Activated B cell treated with CpG ODN at 0.5 μM for 24 hours (primary cell): Measurements from ENCODE around the gene BRAT1. TPM values are rescaled to one million over a fixed set of nuclear protein-coding genes. Genes with fewer than 3 reads are reported as not detected.

Experiments
- ATAC-seq: fragments of 200-7000 bp; cut with Tn5 transposase; one replicate; pipeline ENCODE4 v1.10.0; 2021; ENCODE audit warnings: low read depth, mild to moderate bottlenecking, moderate library complexity
- CTCF ChIA-PET: fragments of 350-600 bp; sonication (Branson Sonifier 250); formaldehyde crosslinking; loops from one replicate; lab custom pipeline; 2021; ENCODE audit warnings: antibody characterized with exemption; lab: Charles Lee
- POLR2A ChIA-PET: fragments of 350-600 bp; sonication (Branson Sonifier 250); formaldehyde crosslinking; loops from one replicate; lab custom pipeline; 2021; ENCODE audit warnings: antibody characterized with exemption; lab: Charles Lee
- DNase-seq: peaks from one replicate; pipeline ENCODE4 v3.0.0; 2022
- H3K27ac Mint-ChIP-seq: one replicate; pipeline ENCODE4 v1.8.0; 2020; ENCODE audit warnings: mixed read lengths
- H3K27me3 Mint-ChIP-seq: one replicate; pipeline ENCODE4 v1.8.0; 2021; ENCODE audit warnings: mixed read lengths
- H3K36me3 Mint-ChIP-seq: one replicate; pipeline ENCODE4 v1.8.0; 2021; ENCODE audit warnings: low read depth, mixed read lengths
- H3K4me1 Mint-ChIP-seq: one replicate; pipeline ENCODE4 v1.8.0; 2021; ENCODE audit warnings: mixed read lengths
- H3K4me3 Mint-ChIP-seq: one replicate; pipeline ENCODE4 v1.8.0; 2020; ENCODE audit warnings: mild to moderate bottlenecking, mixed read lengths
- H3K9me3 Mint-ChIP-seq: one replicate; pipeline ENCODE4 v1.8.0; 2020; ENCODE audit warnings: mixed read lengths
- intact Hi-C: fragments of 100-400 bp; cut with micrococcal nuclease; formaldehyde crosslinking; loops from one replicate; pipeline ENCODE4 v1.15.1; 2024
- total RNA-seq: library from RNA; stranded (reverse); gene quantifications from 2 replicates; pipeline ENCODE4 v1.2.3, GENCODE V29; 2022
- TF ChIP-seq, protein P1 (sequence below): fragments of 200-600 bp; IDR thresholded peaks from one replicate; pipeline ENCODE4 v1.8.0; 2022; ENCODE audit warnings: antibody characterized with exemption, mild to moderate bottlenecking

The BRAT1 gene
- total RNA-seq, 1 donor from 2014 or later = 31.7 TPM

- no peak overlapping the region for H3K4me3 Mint-ChIP-seq
- POLR2A ChIA-PET = interaction anchor here (0.9 to 1.0 kb wide), 2 partner anchors 14 to 129 kb away, joined by 3 to 4 read pairs; no protein-coding TSS in a partner anchor
- H3K9me3 Mint-ChIP-seq = no peaks in the 10 kb centered on the region
- TF ChIP-seq, protein P1, sequence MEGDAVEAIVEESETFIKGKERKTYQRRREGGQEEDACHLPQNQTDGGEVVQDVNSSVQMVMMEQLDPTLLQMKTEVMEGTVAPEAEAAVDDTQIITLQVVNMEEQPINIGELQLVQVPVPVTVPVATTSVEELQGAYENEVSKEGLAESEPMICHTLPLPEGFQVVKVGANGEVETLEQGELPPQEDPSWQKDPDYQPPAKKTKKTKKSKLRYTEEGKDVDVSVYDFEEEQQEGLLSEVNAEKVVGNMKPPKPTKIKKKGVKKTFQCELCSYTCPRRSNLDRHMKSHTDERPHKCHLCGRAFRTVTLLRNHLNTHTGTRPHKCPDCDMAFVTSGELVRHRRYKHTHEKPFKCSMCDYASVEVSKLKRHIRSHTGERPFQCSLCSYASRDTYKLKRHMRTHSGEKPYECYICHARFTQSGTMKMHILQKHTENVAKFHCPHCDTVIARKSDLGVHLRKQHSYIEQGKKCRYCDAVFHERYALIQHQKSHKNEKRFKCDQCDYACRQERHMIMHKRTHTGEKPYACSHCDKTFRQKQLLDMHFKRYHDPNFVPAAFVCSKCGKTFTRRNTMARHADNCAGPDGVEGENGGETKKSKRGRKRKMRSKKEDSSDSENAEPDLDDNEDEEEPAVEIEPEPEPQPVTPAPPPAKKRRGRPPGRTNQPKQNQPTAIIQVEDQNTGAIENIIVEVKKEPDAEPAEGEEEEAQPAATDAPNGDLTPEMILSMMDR = no peak
- H3K27me3 Mint-ChIP-seq = no peaks in the 10 kb centered on the region
- intact Hi-C loops = no loop called here
- peaks cover 8% of the 10 kb centered on the region for H3K36me3 Mint-ChIP-seq
- H3K27ac Mint-ChIP-seq = no peak overlapping the region
- ATAC-seq (no peak), DNase-seq (no peak)
- H3K4me1 Mint-ChIP-seq = peaks cover 46% of the 10 kb centered on the region
- CTCF ChIA-PET = no interaction called here
Observed at GRCh38 chr7:2516194-2516555, 39.1 kb downstream of the BRAT1 start.

DNA sequence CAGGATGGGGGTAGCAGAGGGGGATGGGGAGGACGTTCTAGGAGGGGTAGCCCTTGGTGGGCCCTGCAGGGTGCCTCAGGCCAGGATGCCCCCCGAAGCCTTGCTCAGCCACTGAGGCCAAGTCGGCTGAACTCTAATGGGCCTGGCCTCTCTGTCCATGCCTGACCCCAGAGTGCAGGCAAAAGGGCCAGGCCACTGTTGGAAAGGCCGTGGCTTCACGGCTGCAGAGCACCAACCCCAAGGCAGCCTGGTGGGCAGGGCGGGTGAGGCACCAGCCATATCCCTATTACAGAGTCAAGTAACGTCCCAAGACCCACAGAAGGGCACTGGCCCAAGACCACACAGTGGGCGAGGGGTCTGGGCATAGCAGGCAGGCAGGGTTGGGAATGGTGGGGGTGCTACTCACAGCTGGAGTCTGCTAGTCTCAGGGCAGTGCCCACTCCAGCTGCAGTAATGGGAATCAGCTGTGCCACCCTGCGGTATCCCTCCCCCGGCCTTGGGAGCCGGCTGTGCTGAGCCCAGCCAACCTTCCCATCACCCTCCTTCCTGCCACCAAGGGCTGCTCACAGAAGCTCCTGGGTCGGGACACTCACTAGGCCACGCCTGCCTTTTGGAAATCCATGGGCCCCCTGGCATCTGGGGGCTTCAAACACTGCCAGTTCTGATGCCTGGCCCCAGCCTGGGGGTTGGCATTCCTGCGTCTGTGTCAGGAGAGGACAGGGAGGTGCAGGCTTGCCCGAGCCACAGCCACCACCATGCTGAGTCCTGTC, 39.7 kb downstream of the BRAT1 start:
- Mint-ChIP-seq H3K36me3 (peaks cover 5% of the 10 kb centered on the region), H3K4me3 (no peak overlapping the region), H3K27me3 (no peaks in the 10 kb centered on the region), H3K4me1 (peaks cover 49% of the 10 kb centered on the region), H3K9me3 (no peaks in the 10 kb centered on the region), H3K27ac (no peak overlapping the region)
- ChIA-PET CTCF (no interaction called here), POLR2A (interaction anchor here (0.9 to 1.0 kb wide), 2 partner anchors 15 to 130 kb away, joined by 3 to 4 read pairs; no protein-coding TSS in a partner anchor)
- TF ChIP-seq, protein P1 = no peak
- intact Hi-C loops = no loop called here
- no peak for DNase-seq
- no peak for ATAC-seq

DNA sequence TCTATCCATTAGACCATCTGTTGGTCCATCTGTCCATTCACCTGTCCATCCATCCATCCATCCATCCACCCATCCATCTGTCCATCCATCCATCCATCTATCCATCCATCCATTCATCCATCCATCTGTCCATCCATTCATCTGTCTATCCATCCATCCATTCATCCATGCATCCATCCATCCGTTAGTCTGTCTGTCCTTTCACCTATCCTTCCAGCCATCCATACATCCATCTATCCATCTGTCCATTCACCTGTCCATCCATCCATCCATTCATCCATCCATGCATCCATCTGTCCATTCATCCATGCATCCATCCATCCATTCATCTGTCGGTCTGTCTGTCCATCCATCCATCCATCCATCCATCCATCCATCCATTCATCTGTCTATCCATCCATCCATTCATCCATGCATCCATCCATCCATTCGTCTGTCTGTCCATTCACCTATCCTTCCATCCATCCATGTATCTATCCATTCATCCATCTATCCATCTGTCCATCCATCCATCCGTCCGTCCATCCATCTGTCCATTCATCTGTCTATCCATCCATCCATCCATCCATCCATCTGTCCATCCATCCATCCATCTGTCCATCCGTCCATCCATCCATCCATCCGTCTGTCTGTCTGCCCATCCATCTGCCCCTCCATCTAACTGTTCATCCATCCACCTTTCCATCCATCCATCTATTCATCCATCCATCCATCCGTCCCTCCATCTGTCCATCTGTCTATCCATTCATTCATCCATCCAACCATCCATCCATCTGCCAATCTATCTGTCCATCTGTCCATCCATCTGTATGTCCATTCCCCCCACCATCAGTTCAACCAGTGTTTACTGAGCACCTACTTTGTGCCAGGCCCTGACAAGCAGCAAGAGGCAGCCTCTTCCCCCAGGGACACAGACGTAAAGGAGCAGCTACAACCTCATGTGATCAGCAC, 40.6 kb downstream of the BRAT1 start:
- POLR2A ChIA-PET = no interaction called here
- DNase-seq = no peak
- TF ChIP-seq, protein P1 = no peak
- H3K9me3 Mint-ChIP-seq = no peaks in the 10 kb centered on the region
- CTCF ChIA-PET = no interaction called here
- H3K27me3 Mint-ChIP-seq = no peaks in the 10 kb centered on the region
- no peaks in the 10 kb centered on the region for H3K36me3 Mint-ChIP-seq
- intact Hi-C loops = loop anchor here (5.0 kb wide), 1 partner anchor 112 kb away; the partner anchor contains the start of gene CHST12
- H3K4me1 Mint-ChIP-seq = peaks cover 55% of the 10 kb centered on the region
- ATAC-seq = no peak
- H3K4me3 Mint-ChIP-seq = no peak overlapping the region
- no peak overlapping the region for H3K27ac Mint-ChIP-seq

- intact Hi-C loops = loop anchor here (5.0 kb wide), 1 partner anchor 111 kb away; the partner anchor contains the start of gene CHST12
- ATAC-seq = no peak
- Mint-ChIP-seq H3K27me3 (no peaks in the 10 kb centered on the region), H3K9me3 (no peaks in the 10 kb centered on the region), H3K4me3 (no peak overlapping the region), H3K27ac (peak overlapping the region; percentile 95), H3K4me1 (peaks cover 62% of the 10 kb centered on the region), H3K36me3 (no peaks in the 10 kb centered on the region)
- TF ChIP-seq, protein P1 = no peak
- ChIA-PET POLR2A (interaction anchor here (7.0 kb wide), 1 partner anchor 8 kb away, joined by 240 read pairs; the partner anchor contains the start of gene LFNG), CTCF (no interaction called here)
- no peak for DNase-seq
Observed at GRCh38 chr7:2513702-2514101, 41.6 kb downstream of the BRAT1 start.
